GM23338 (cell line): ENCODE measurements around the gene MITF. TPM values are rescaled to one million over a fixed set of nuclear protein-coding genes. Genes with fewer than 3 reads are reported as not detected.

Experiments
- ATAC-seq: fragments of 200-7000 bp; cut with Tn5 transposase; 3 replicates; pipeline ENCODE4 v1.9.1; 2020
- DNase-seq: peaks from one replicate; pipeline ENCODE4 v3.0.0-alpha.2; 2015; ENCODE audit warnings: low spot score
- H2AFZ ChIP-seq: fragments of 200-600 bp; sonication (generic); 2 replicates; pipeline ENCODE4 v1.8.0; 2016; ENCODE audit warnings: antibody characterized with exemption, mild to moderate bottlenecking, moderate library complexity
- H3F3A ChIP-seq: fragments of 200-600 bp; sonication (generic); replicated peaks from 2 replicates; pipeline ENCODE4 v1.8.0; 2017; ENCODE audit warnings: antibody characterized with exemption, mixed run types, low read depth
- H3K27ac ChIP-seq: fragments of 200-600 bp; sonication (generic); 2 replicates; pipeline ENCODE4 v1.6.1; 2016; ENCODE audit warnings: low read depth
- H3K27me3 ChIP-seq: fragments of 200-600 bp; sonication (generic); 2 replicates; pipeline ENCODE4 v1.8.0; 2016; ENCODE audit warnings: mild to moderate bottlenecking, mixed run types, moderate library complexity; ENCODE audit not compliant: insufficient read depth
- H3K36me3 ChIP-seq: fragments of 200-600 bp; sonication (generic); 2 replicates; pipeline ENCODE4 v1.8.0; 2016; ENCODE audit warnings: mild to moderate bottlenecking; ENCODE audit not compliant: insufficient read depth
- H3K4me1 ChIP-seq: fragments of 200-600 bp; sonication (generic); 2 replicates; pipeline ENCODE4 v1.8.0; 2016; ENCODE audit warnings: mild to moderate bottlenecking, moderate library complexity; ENCODE audit not compliant: insufficient read depth
- H3K4me2 ChIP-seq: fragments of 200-600 bp; sonication (generic); 2 replicates; pipeline ENCODE4 v1.7.1; 2017; ENCODE audit warnings: mixed run types
- H3K4me3 ChIP-seq: fragments of 200-600 bp; sonication (generic); 2 replicates; pipeline ENCODE4 v1.6.1; 2016; ENCODE audit warnings: mixed run types
- H3K79me2 ChIP-seq: fragments of 200-600 bp; sonication (generic); replicated peaks from 2 replicates; pipeline ENCODE4 v1.8.0; 2017; ENCODE audit warnings: mild to moderate bottlenecking; ENCODE audit not compliant: insufficient read depth
- H3K9me2 ChIP-seq: fragments of 200-600 bp; sonication (generic); 2 replicates; pipeline ENCODE4 v1.8.0; 2017; ENCODE audit not compliant: insufficient read depth
- H4K20me1 ChIP-seq: fragments of 200-600 bp; sonication (generic); replicated peaks from 2 replicates; pipeline ENCODE4 v1.8.0; 2017; ENCODE audit warnings: mild to moderate bottlenecking; ENCODE audit not compliant: insufficient read depth
- H3K27ac Mint-ChIP-seq: 2 replicates; pipeline ENCODE4 v1.8.0; 2020; ENCODE audit warnings: inconsistent platforms, mild to moderate bottlenecking, moderate library complexity, mixed read lengths
- H3K27me3 Mint-ChIP-seq: 3 replicates; pipeline ENCODE4 v1.8.0; 2022; ENCODE audit warnings: low read depth, mild to moderate bottlenecking, moderate library complexity, mixed read lengths, inconsistent platforms; ENCODE audit not compliant: insufficient read depth, poor library complexity
- H3K36me3 Mint-ChIP-seq: 3 replicates; pipeline ENCODE4 v1.8.0; 2021; ENCODE audit warnings: low read depth, mild to moderate bottlenecking, inconsistent platforms, moderate library complexity, mixed read lengths
- H3K4me1 Mint-ChIP-seq: 3 replicates; pipeline ENCODE4 v1.8.0; 2020; ENCODE audit warnings: mild to moderate bottlenecking, inconsistent platforms, mixed read lengths
- H3K4me3 Mint-ChIP-seq: 3 replicates; pipeline ENCODE4 v1.8.0; 2021; ENCODE audit warnings: moderate library complexity, mild to moderate bottlenecking, inconsistent platforms, mixed read lengths
- H3K9me3 Mint-ChIP-seq: 3 replicates; pipeline ENCODE4 v1.8.0; 2020; ENCODE audit warnings: moderate library complexity, mild to moderate bottlenecking, inconsistent platforms, mixed read lengths
- CREB1 ChIP-seq: fragments of 250-450 bp; sonication (Bioruptor Pico); IDR thresholded peaks from 2 replicates; pipeline ENCODE4 v1.5.0; 2020; ENCODE audit warnings: low read depth, mild to moderate bottlenecking, moderate library complexity
- CTCF ChIP-seq, 2 experiments: fragments of 200-600 bp in 1 of 2; sonication (generic) in 1 of 2; conservative IDR thresholded peaks; 2 replicates each; pipeline versions ENCODE4 v1.5.1 to v1.6.1; 2016 to 2017; ENCODE audit warnings: antibody characterized with exemption in 2 of 2, low read depth in 2 of 2, mild to moderate bottlenecking in 2 of 2, moderate library complexity in 1 of 2
- ETS1 ChIP-seq: IDR thresholded peaks from 2 replicates; pipeline ENCODE4 v1.6.1; 2016; ENCODE audit warnings: antibody characterized with exemption
- EZH2 ChIP-seq: fragments of 200-600 bp; sonication (generic); IDR thresholded peaks from one replicate; pipeline ENCODE4 v1.8.0; 2017; ENCODE audit warnings: antibody characterized with exemption, mild to moderate bottlenecking, low read depth; ENCODE audit not compliant: unreplicated experiment
- EZH2phosphoT487 ChIP-seq: fragments of 200-600 bp; sonication (generic); IDR thresholded peaks from one replicate; pipeline ENCODE4 v1.8.1; 2018; ENCODE audit warnings: antibody characterized with exemption; ENCODE audit not compliant: unreplicated experiment
- JUNB ChIP-seq: IDR thresholded peaks from one replicate; pipeline ENCODE4 v1.6.1; 2016; ENCODE audit warnings: antibody characterized with exemption; ENCODE audit not compliant: unreplicated experiment
- NANOG ChIP-seq: IDR thresholded peaks from 2 replicates; pipeline ENCODE4 v1.6.1; 2016; ENCODE audit warnings: antibody characterized with exemption, borderline replicate concordance
- POLR2AphosphoS5 ChIP-seq: IDR thresholded peaks from 2 replicates; pipeline ENCODE4 v1.6.1; 2016; ENCODE audit warnings: antibody characterized with exemption, low read depth
- REST ChIP-seq: IDR thresholded peaks from one replicate; pipeline ENCODE4 v1.6.1; 2018; ENCODE audit warnings: antibody characterized with exemption; ENCODE audit not compliant: unreplicated experiment
- ZNF114 ChIP-seq: fragments of 250-450 bp; sonication (Bioruptor Pico); IDR thresholded peaks from 2 replicates; pipeline ENCODE4 v1.5.0; 2020; ENCODE audit warnings: mild to moderate bottlenecking, moderate library complexity
- ZNF331 ChIP-seq: fragments of 250-450 bp; sonication (Bioruptor Pico); IDR thresholded peaks from 2 replicates; pipeline ENCODE4 v1.5.0; 2020; ENCODE audit warnings: low read depth, mild to moderate bottlenecking, moderate library complexity
- ZNF462 ChIP-seq: fragments of 250-450 bp; sonication (Bioruptor Pico); IDR thresholded peaks from 2 replicates; pipeline ENCODE4 v1.5.0; 2020; ENCODE audit warnings: mild to moderate bottlenecking, moderate library complexity
- polyA plus RNA-seq: library from polyadenylated mRNA; unstranded; fragments of >200 nt; fragmentation: Nextera tagmentation; extraction: Ambion mirVana; gene quantifications from 2 replicates; pipeline ENCODE4 v1.2.1, GENCODE V29; 2016
- total RNA-seq: library from RNA; depleted of rRNA; stranded (reverse); fragments of >200 nt; shearing (Covaris generic); gene quantifications from 2 replicates; pipeline ENCODE4 v1.2.3, GENCODE V29; 2014

Gene MITF
- total and polyA plus RNA-seq, 2 experiments from 2014 or later: 1.9 to 2.4 TPM

GRCh38 chr3:69784954-69785514 lies 45.8 kb downstream of the MITF start:
- TF ChIP-seq REST: no peak
- TF ChIP-seq EZH2: no peak
- TF ChIP-seq CREB1 (CRISPR knock-in tag): no peak
- no peak for TF ChIP-seq POLR2AphosphoS5
- TF ChIP-seq EZH2phosphoT487: no peak
- TF ChIP-seq JUNB: no peak
- TF ChIP-seq ZNF114 (CRISPR knock-in tag): no peak
- TF ChIP-seq ZNF331 (CRISPR knock-in tag): no peak
- no peak for TF ChIP-seq NANOG
- no peak for TF ChIP-seq ZNF462 (CRISPR knock-in tag)
- TF ChIP-seq CTCF (conservative IDR thresholded peaks at IDR 0.05; ENCODE audit: low read depth in 2 of 2): no peak
- TF ChIP-seq ETS1: no peak
- H3F3A ChIP-seq: no peaks in the 10 kb centered on the region
- DNase-seq (no peak), ATAC-seq (peak; percentile 43; the same call in 2 of the 3 replicates)
- Mint-ChIP-seq H3K36me3 (no peaks in the 10 kb centered on the region), H3K27me3 (peaks cover 3% of the 10 kb centered on the region), H3K9me3 (no peaks in the 10 kb centered on the region), H3K4me1 (peaks cover 19% of the 10 kb centered on the region), H3K27ac (no peak overlapping the region), H3K4me3 (no peak overlapping the region)
- 0 out of 2 replicates have a peak, but pooled peaks cover 5% of the 10 kb centered on the region for H3K4me1 ChIP-seq
- H3K36me3 ChIP-seq: no peaks in the 10 kb centered on the region
- H3K27ac ChIP-seq: no peak overlapping the region
- H3K27me3 ChIP-seq: no peaks in the 10 kb centered on the region
- 0 out of 2 replicates have a peak, but pooled peaks cover 3% of the 10 kb centered on the region for H3K9me2 ChIP-seq
- no peaks in the 10 kb centered on the region for H4K20me1 ChIP-seq
- no peak overlapping the region for H3K4me2 ChIP-seq
- H2AFZ ChIP-seq: 0 out of 2 replicates have a peak overlapping the region, but pooled peaks have one; percentile 6
- no peaks in the 10 kb centered on the region for H3K79me2 ChIP-seq
- no peak overlapping the region for H3K4me3 ChIP-seq
